SH-SY5Y (cell line): ENCODE data around the gene DNAJC19.

Experiments
- GATA2 ChIP-seq: IDR thresholded peaks from 2 replicates; pipeline ENCODE4 v1.6.1; 2011; ENCODE audit warnings: mild to moderate bottlenecking, low read depth, low read length
- GATA3 ChIP-seq: IDR thresholded peaks from 2 replicates; pipeline ENCODE4 v1.6.1; 2011; ENCODE audit warnings: low read depth, mild to moderate bottlenecking, low read length, moderate library complexity

DNA sequence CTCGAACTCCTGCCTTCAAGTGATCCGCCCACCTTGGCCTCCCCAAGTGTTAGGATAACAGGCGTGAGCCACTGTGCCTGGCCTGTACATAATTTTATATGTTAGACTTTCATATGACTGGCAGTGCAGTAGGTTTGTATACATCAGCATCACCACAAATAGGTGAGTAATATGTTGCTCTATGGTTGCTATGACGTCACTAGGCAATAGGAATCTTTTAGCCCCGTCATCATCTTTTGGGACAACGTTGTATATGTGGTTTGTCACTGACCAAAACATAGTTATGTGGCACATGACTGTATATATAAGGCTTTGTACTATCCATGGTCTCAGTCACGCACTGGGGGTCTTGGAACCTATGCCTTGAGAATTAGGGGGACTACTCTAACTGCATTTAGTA lies 17.0 kb upstream of the DNAJC19 start:
- TF ChIP-seq GATA2 (no peak), GATA3 (no peak)
